Breast epithelium (tissue), 3 donors: Measurements from ENCODE around the gene TBC1D2.

Experiments
- POLR2A ChIP-seq: fragments of 450-650 bp; IDR thresholded peaks from one replicate; pipeline ENCODE4 v1.6.1; 2016; ENCODE audit warnings: antibody characterized with exemption, mild to moderate bottlenecking, moderate library complexity
- POLR2AphosphoS5 ChIP-seq, 3 donors: sonication (generic); formaldehyde crosslinking; IDR thresholded peaks; one replicate each; pipeline ENCODE4 v1.6.1; 2017; ENCODE audit warnings: antibody characterized with exemption in 3 of 3
- TF ChIP-seq, protein P1 (sequence below), 3 donors: fragments of 450-650 bp; IDR thresholded peaks; one replicate each; pipeline ENCODE4 v1.5.1; 2016 to 2017; ENCODE audit warnings: antibody characterized with exemption in 3 of 3, mild to moderate bottlenecking in 3 of 3, moderate library complexity in 3 of 3

DNA sequence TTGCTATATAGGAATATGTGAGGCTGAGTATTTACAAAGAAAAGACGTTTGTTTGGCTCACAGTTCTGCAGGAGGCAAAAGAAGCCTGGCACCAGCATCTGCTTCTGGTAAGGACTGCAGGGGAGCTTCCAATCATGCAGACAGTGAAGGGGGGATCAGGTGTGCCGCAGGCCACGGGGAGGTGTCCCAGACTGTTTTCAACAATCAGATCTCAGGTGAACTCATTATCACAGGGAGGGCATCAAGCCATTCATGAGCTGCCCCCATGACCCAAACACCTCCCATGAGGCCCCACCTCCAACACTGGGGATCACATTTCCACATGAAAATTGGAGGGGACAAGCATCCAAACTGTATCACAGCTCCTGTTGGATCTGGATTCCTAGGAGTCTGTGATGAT lies 106.0 kb downstream of the TBC1D2 start:
- TF ChIP-seq POLR2A (no peak), POLR2AphosphoS5 (IDR thresholded peaks at IDR 0.05) (no peak)
- TF ChIP-seq, protein P1, sequence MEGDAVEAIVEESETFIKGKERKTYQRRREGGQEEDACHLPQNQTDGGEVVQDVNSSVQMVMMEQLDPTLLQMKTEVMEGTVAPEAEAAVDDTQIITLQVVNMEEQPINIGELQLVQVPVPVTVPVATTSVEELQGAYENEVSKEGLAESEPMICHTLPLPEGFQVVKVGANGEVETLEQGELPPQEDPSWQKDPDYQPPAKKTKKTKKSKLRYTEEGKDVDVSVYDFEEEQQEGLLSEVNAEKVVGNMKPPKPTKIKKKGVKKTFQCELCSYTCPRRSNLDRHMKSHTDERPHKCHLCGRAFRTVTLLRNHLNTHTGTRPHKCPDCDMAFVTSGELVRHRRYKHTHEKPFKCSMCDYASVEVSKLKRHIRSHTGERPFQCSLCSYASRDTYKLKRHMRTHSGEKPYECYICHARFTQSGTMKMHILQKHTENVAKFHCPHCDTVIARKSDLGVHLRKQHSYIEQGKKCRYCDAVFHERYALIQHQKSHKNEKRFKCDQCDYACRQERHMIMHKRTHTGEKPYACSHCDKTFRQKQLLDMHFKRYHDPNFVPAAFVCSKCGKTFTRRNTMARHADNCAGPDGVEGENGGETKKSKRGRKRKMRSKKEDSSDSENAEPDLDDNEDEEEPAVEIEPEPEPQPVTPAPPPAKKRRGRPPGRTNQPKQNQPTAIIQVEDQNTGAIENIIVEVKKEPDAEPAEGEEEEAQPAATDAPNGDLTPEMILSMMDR (IDR thresholded peaks at IDR 0.05) = no peak
